DND-41 (cell line): ENCODE results near the gene CAMKMT.

Source experiments
- ATAC-seq: fragments of 200-7000 bp; cut with Tn5 transposase; 3 replicates; pipeline ENCODE4 v1.9.1; 2021; ENCODE audit warnings: low read depth; ENCODE audit not compliant: insufficient read depth
- DNase-seq: peaks from one replicate; pipeline ENCODE4 v3.0.0-alpha.2; 2020
- H2AFZ ChIP-seq: 2 replicates; pipeline ENCODE4 v1.6.0; 2012; ENCODE audit warnings: low read depth, low read length
- H3K27ac ChIP-seq: 2 replicates; pipeline ENCODE4 v1.5.1; 2012; ENCODE audit warnings: low read length, inconsistent platforms
- H3K27me3 ChIP-seq: fragments of 200-600 bp; sonication (generic); 2 replicates; pipeline ENCODE4 v1.6.0; 2012; ENCODE audit warnings: low read length, mild to moderate bottlenecking, inconsistent platforms; ENCODE audit not compliant: insufficient read depth, poor library complexity
- H3K36me3 ChIP-seq: 2 replicates; pipeline ENCODE4 v1.5.1; 2012; ENCODE audit warnings: low read length, inconsistent platforms; ENCODE audit not compliant: insufficient read depth
- H3K4me1 ChIP-seq: 2 replicates; pipeline ENCODE4 v1.5.1; 2012; ENCODE audit warnings: mild to moderate bottlenecking, low read length; ENCODE audit not compliant: insufficient read depth
- H3K4me2 ChIP-seq: 2 replicates; pipeline ENCODE4 v1.6.0; 2012; ENCODE audit warnings: mild to moderate bottlenecking, moderate library complexity, low read length, inconsistent platforms; ENCODE audit not compliant: insufficient read depth
- H3K4me3 ChIP-seq, 2 experiments: fragments of 200-600 bp in 1 of 2; shearing (Covaris generic) in 1 of 2; 2 replicates each; pipeline ENCODE4 v1.5.1; 2012 to 2016; ENCODE audit warnings: inconsistent platforms in 2 of 2, low read length in 2 of 2, mild to moderate bottlenecking in 2 of 2, low read depth in 1 of 2, moderate library complexity in 1 of 2
- H3K79me2 ChIP-seq: 2 replicates; pipeline ENCODE4 v1.6.0; 2012; ENCODE audit warnings: low read length, inconsistent platforms; ENCODE audit not compliant: insufficient read depth
- H3K9ac ChIP-seq: 2 replicates; pipeline ENCODE4 v1.6.0; 2012; ENCODE audit warnings: low read depth, mild to moderate bottlenecking, inconsistent platforms, low read length, moderate library complexity
- H3K9me3 ChIP-seq: 2 replicates; pipeline ENCODE4 v1.5.1; 2012; ENCODE audit warnings: low read length, moderate library complexity, mild to moderate bottlenecking, inconsistent platforms; ENCODE audit not compliant: insufficient read depth, severe bottlenecking
- H4K20me1 ChIP-seq: 2 replicates; pipeline ENCODE4 v1.6.0; 2012; ENCODE audit warnings: low read length; ENCODE audit not compliant: insufficient read depth
- CTCF ChIP-seq: IDR thresholded peaks from 2 replicates; pipeline ENCODE4 v1.5.1; 2012; ENCODE audit warnings: borderline replicate concordance, low read length, moderate library complexity, mild to moderate bottlenecking; ENCODE audit not compliant: poor library complexity, severe bottlenecking; ENCODE audit errors: extremely low read depth
- EZH2 ChIP-seq: IDR thresholded peaks from 3 replicates; pipeline ENCODE4 v1.6.1; 2012; ENCODE audit warnings: borderline replicate concordance, low read depth, mild to moderate bottlenecking, moderate library complexity, low read length, inconsistent platforms; ENCODE audit not compliant: severe bottlenecking

The CAMKMT gene

GRCh38 chr2:44320832-44321231 lies 40.9 kb upstream of the CAMKMT start:
- ATAC-seq (no peak), DNase-seq (no peak)
- H3K27ac ChIP-seq = no peak overlapping the region
- H3K36me3 ChIP-seq = peaks cover 53% of the 10 kb centered on the region; the same call in 1 of the 2 replicates
- no peak overlapping the region for H3K9ac ChIP-seq
- H3K79me2 ChIP-seq = no peaks in the 10 kb centered on the region
- H2AFZ ChIP-seq = no peak overlapping the region
- no peaks in the 10 kb centered on the region for H4K20me1 ChIP-seq
- H3K4me3 ChIP-seq = no peak overlapping the region
- no peaks in the 10 kb centered on the region for H3K27me3 ChIP-seq
- no peak overlapping the region for H3K4me2 ChIP-seq
- no peaks in the 10 kb centered on the region for H3K4me1 ChIP-seq
- TF ChIP-seq EZH2 = no peak
- no peak for TF ChIP-seq CTCF
- H3K9me3 ChIP-seq = no peaks in the 10 kb centered on the region

- H3K4me3 ChIP-seq = no peak overlapping the region
- H3K9ac ChIP-seq = no peak overlapping the region
- no peaks in the 10 kb centered on the region for H3K4me1 ChIP-seq
- ATAC-seq = no peak
- no peaks in the 10 kb centered on the region for H3K9me3 ChIP-seq
- H3K27me3 ChIP-seq = no peaks in the 10 kb centered on the region
- TF ChIP-seq EZH2 (no peak), CTCF (no peak)
- H2AFZ ChIP-seq = no peak overlapping the region
- peaks cover 57% of the 10 kb centered on the region for H3K36me3 ChIP-seq
- no peak overlapping the region for H3K4me2 ChIP-seq
- no peaks in the 10 kb centered on the region for H3K79me2 ChIP-seq
- H3K27ac ChIP-seq = no peak overlapping the region
- no peaks in the 10 kb centered on the region for H4K20me1 ChIP-seq
- DNase-seq = no peak
Measured at GRCh38 chr2:44321360-44321759, 40.4 kb upstream of the CAMKMT start.

GRCh38 chr2:44324971-44325426 lies 36.7 kb upstream of the CAMKMT start:
- H3K4me3 ChIP-seq = no peak overlapping the region
- no peak overlapping the region for H3K4me2 ChIP-seq
- peaks cover 70% of the 10 kb centered on the region for H3K36me3 ChIP-seq
- ATAC-seq = no peak
- H3K4me1 ChIP-seq = no peaks in the 10 kb centered on the region
- no peak overlapping the region for H3K9ac ChIP-seq
- H3K79me2 ChIP-seq = no peaks in the 10 kb centered on the region
- no peak overlapping the region for H3K27ac ChIP-seq
- H3K27me3 ChIP-seq = no peaks in the 10 kb centered on the region
- no peak overlapping the region for H2AFZ ChIP-seq
- no peak for DNase-seq
- H3K9me3 ChIP-seq = no peaks in the 10 kb centered on the region
- TF ChIP-seq CTCF (no peak), EZH2 (no peak)
- H4K20me1 ChIP-seq = no peaks in the 10 kb centered on the region

GRCh38 chr2:44325897-44326296 lies 35.9 kb upstream of the CAMKMT start:
- no peak for DNase-seq
- no peaks in the 10 kb centered on the region for H3K79me2 ChIP-seq
- no peak overlapping the region for H3K27ac ChIP-seq
- H4K20me1 ChIP-seq = no peaks in the 10 kb centered on the region
- H3K9ac ChIP-seq = no peak overlapping the region
- H3K4me1 ChIP-seq = no peaks in the 10 kb centered on the region
- H3K9me3 ChIP-seq = no peaks in the 10 kb centered on the region
- H3K27me3 ChIP-seq = no peaks in the 10 kb centered on the region
- ATAC-seq = no peak
- no peak overlapping the region for H2AFZ ChIP-seq
- peaks cover 67% of the 10 kb centered on the region for H3K36me3 ChIP-seq
- TF ChIP-seq EZH2 = no peak
- no peak for TF ChIP-seq CTCF
- H3K4me2 ChIP-seq = no peak overlapping the region
- H3K4me3 ChIP-seq = no peak overlapping the region
